Left kidney (tissue), 2 donors: ENCODE results near the gene ACAP1. TPM values are rescaled to one million over a fixed set of nuclear protein-coding genes. Genes with fewer than 3 reads are reported as not detected.
"Not testable (repeated sequence)": the region's sequence is repeated elsewhere in the genome, so short reads cannot be mapped to it uniquely, and the experiment has no call there.

Experiments
- DNase-seq: peaks from one replicate; pipeline ENCODE4 v3.0.0-alpha.2; 2013
- polyA plus RNA-seq: library from polyadenylated mRNA; unstranded; fragments of 120-200 nt; gene quantifications from one replicate; pipeline ENCODE4 v1.2.1, GENCODE V29; 2013; ENCODE audit not compliant: insufficient read length

The ACAP1 gene
- polyA plus RNA-seq, 1 donor = 6.3 TPM

GRCh38 chr17:7327501-7327900, 8.8 kb upstream of the ACAP1 start:
- DNase-seq = no peak

GRCh38 chr17:7328009-7328408, 8.3 kb upstream of the ACAP1 start:
- DNase-seq = no peak

DNA sequence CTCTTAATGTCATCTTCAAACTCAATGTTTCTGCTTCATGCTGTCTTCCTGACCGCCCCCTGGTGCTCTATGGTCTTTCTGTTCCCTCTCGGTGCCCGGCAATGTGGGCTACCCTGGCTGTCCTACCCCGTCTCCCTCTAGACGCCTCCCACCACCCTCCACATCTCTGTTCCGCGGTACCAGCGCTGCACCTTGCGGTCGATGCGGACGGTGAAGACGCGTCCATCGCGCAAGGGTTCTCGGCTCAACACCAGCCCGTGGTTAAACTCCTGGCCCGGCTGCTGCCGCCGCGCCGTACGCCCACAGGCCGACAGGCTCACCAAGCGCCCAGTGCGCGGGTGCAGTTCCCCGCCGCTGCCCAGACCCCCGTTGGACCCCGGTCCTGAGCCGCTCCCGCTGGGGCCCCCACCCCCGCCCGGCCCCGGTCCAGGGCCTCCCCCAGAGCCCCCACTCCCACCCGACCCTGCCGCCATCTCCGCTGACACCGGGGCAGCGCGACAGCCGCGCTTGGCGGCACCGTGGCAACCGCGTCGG, 7.4 kb upstream of the ACAP1 start, which contains the start of gene NEURL4:
NEURL4 (minus strand) TSS at position 496 of the 534 bp plus-strand sequence; CDS start at position 473, 23 bp downstream.
- no peak for DNase-seq

- DNase-seq = peak; percentile 99
Observed at GRCh38 chr17:7329374-7329996, 6.8 kb upstream of the ACAP1 start.

DNA sequence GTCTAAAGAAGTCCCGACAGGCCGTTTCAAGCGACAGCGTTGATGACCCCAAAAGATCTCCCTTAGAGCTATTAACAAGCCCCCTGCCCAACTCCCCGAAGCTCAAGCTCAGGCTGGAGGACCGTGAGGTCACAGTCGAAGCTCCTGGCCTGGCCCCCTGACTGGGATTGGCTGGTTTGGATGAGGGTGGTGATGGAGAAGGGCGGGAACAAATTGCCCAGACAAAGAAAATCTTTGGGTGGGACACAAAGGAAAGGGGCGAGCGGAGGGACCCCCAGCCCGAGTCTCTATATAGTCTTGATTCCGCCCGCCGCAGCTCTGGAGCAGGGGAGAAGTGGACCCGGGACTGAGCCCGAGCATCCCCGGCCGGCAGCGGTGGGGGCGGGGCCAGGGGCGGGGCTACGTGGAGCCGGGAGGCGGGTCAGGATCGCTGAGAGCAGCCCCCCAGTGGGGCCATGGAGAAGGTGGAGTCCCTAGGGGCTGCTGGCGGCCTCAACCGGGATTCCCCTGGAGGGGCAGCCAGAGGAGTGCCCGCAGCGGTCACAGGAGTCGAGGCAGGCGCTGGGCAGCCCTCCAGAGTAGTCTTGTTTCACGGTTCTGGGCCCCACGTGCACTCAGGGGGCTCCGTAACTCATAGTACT, 6.2 kb upstream of the ACAP1 start:
- DNase-seq = peak; percentile 83

DNA sequence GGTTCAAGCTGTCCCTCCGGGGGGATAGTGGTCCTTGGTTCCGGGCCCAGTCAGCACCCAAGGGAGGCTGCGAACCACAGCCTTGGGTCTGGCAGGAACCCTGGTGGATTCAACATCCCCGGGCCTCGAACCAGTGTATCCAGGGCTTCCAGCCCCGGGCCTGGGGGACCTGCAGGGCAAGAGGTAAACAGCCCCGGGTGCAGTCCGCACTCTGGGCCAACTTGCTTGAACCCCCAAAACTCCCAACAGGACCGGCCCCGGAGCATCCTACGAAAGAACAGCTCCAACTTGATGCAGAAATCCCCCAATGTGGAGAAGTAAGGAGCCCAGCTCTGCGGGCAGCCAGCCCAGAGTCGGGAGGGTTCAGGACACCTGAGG, 5.7 kb upstream of the ACAP1 start:
- DNase-seq = no peak

DNA sequence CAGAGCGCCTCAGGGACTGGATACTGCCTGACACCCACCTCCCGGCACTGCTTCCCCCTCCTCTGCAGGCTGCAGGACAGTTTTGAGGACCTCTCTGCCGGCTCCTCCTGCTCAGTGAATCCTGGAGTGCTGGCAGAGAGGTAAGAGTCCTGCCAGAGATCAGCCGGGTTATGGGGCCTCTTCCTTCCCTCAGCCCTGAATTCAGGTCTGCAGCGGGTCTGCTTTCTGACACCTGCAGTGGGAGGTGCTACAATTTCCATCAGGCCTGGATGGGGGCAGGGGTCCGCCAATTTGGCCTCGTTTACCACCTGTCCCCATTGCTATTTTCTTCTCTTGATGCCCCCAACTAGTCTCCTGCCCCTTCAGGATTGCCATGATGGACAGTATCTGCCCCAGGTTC, 4.2 kb upstream of the ACAP1 start:
- DNase-seq = no peak

- not testable (repeated sequence) for DNase-seq
Observed at GRCh38 chr17:7332600-7333069, 3.7 kb upstream of the ACAP1 start.

DNA sequence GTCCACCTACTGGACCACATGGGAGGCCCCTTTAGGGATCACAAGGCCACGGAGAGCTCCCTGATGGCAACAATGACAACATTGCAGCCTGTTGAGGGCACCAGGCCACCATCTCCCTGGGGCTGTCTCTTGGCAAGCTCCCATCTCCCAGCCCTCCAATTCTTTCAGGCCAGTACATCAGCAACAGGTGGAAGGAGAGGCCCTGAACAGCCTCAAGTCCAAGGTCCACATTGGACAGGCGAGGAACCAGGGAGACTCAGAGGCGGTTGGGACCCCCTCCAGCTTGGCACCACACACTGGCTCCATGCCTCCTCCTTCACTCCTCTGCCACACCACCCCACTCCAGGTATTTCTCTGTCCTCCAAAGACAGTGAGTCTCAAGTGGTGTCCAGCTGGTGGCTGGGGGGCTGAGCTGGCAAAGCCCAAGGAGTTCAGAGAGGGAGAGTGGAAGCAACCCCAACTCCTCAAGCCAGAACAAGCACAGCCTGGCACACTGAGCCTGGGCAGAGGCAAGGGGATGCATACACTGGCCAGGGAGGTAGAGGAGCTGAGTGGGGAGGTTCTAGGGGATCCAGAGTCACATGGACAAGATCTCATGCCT, 1.3 kb upstream of the ACAP1 start:
- no peak for DNase-seq

DNA sequence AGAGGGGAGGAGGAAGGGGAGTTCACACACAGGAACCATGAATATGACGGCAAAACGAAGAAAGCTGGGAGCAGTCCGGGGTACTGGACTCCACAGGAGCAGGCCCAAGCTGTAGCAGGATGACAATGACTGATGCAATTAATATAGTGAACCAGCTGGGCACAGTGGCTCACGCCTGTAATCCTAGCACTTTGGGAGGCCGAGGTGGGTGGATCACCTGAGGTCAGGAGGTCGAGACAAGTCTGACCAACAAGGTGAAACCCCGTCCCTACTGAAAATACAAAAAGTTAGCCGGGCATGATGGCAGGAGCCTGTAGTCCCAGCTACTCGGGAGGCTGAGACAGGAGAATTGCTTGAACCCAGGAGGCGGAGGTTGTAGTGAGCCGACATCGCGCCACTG, 564 bp upstream of the ACAP1 start:
- not testable (repeated sequence) for DNase-seq

DNA sequence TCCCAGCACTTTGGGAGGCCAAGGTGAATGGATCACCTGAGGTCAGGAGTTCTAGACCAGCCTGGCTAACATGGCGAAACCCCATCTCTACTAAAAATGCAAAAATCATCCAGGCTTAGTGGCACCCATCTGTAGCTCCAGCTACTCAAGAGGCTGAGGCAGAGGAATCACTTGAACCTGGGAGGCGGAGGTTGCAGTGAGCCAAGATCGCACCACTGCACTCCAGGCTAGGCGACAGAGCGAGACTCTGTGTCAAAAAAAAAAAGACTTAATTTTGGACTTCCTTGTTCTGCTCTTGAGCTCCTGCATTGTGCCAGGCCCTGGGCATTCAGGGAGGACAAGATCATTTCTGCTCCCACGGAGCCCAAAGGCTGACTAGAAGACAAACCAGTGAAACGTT, 1.3 kb downstream of the ACAP1 start:
- not testable (repeated sequence) for DNase-seq

DNA sequence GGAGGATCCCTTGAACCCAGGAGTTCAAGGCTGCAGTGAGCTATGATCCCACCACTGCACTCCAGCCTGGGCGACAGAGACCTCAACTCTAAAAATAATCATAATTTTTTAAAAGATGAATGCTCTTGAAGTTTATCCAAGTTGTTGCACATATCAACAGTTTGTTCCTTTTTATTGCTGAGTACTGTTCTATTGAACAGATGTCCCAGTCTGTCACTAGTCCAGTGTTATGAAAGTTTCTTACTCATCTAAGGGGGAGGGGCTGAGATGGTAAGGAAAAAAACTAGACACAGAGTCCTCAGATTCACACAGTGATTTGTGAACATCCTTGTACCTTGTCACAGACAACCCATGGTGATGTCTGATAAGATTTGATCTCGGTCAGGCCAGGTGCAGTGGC, 3.9 kb downstream of the ACAP1 start:
- DNase-seq = no peak

GRCh38 chr17:7341842-7342241, 5.5 kb downstream of the ACAP1 start:
- DNase-seq = no peak

DNA sequence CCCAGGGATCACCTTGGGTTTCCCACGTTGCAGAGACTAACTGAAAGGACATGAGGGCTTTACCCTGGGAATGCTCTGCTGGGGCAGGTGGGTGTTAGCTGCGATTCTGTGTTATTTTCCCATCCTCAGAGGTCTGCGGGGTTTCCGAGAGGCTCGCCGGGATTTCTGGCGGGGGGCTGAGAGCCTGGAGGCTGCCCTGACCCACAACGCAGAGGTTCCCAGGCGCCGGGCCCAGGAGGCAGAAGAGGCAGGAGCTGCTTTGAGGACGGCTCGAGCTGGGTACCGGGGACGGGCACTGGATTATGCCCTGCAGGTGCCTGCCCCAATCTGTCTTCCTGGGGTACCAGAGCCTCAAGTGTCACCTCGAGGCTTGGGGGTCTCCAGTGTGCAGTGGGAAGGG, 6.9 kb downstream of the ACAP1 start:
- no peak for DNase-seq

- no peak for DNase-seq
Observed at GRCh38 chr17:7346761-7347614, 10.7 kb downstream of the ACAP1 start.

GRCh38 chr17:7347630-7348477, 11.5 kb downstream of the ACAP1 start:
- no peak for DNase-seq

DNA sequence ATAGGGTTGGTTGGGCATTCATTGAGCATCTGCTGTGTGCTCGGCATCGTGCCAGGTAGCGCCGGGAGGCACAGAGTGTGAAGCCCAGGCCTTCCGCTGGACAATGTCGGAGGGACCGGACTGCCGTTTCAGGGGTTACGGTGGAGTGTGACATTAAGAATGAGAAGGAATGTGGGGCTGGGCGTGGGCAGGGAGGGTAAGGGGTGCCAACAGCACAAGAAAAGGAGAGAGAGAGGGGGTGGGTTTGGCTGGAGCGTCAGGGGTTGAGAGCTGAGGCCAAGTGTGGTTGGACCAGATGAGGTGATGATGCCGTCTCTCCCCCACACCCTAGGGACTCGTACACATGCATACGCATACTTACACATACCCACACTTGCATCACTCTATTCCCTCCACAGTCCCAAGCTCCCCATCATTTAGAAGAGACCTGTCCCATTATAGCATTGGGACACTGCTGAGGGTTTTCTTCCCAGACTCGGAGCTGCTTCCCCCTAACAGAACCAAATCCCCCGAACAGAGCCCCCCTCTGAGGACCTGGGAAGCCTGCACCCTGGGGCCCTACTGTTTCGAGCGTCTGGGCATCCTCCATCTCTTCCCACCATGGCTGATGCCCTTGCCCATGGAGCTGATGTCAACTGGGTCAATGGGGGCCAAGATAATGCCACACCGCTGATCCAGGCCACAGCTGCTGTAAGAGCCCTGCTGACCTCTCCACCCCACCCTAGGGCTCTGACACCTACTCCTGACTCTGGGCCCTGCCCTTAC, 12.3 kb downstream of the ACAP1 start:
- DNase-seq = no peak

GRCh38 chr17:7351665-7352502, 15.6 kb downstream of the ACAP1 start, which contains the start of gene KCTD11:
Gene KCTD11, plus strand, starts transcription at chr17:7352162.
- DNase-seq = peak; percentile 79

- DNase-seq = no peak
Observed at GRCh38 chr17:7352503-7352889, 16.2 kb downstream of the ACAP1 start.
